SK-N-SH (cell line): ENCODE data around the gene METTL9. TPM values are rescaled to one million over a fixed set of nuclear protein-coding genes. Genes with fewer than 3 reads are reported as not detected.

Experiments
- CTCF ChIA-PET: fragments of 300-600, 350-600 bp; formaldehyde crosslinking; extraction: SDS; loops from one replicate; lab custom pipeline; 2021; lab: Yijun Ruan, JAX
- POLR2A ChIA-PET: fragments of 350-600 bp; sonication (Branson Sonifier 250); formaldehyde crosslinking; extraction: SDS; loops from one replicate; lab custom pipeline; 2020; ENCODE audit warnings: antibody characterized with exemption, inconsistent platforms; lab: Yijun Ruan, JAX
- DNase-seq: peaks from one replicate; pipeline ENCODE4 v3.0.0; 2012
- H2AFZ ChIP-seq: fragments of 200-600 bp; sonication (generic); 2 replicates; pipeline ENCODE4 v1.8.1; 2016; ENCODE audit warnings: antibody characterized with exemption, mild to moderate bottlenecking, low read depth
- H3F3A ChIP-seq: fragments of 200-600 bp; sonication (generic); replicated peaks from 2 replicates; pipeline ENCODE3; 2016; ENCODE audit warnings: antibody characterized with exemption, mild to moderate bottlenecking; ENCODE audit not compliant: insufficient read depth
- H3K27ac ChIP-seq, 2 experiments: fragments of 200-500 bp in 1 of 2; fragments of 200-600 bp in 1 of 2; sonication (Bioruptor generic) in 1 of 2; sonication (generic), shearing (Covaris generic) in 1 of 2; 2 replicates each; pipeline versions ENCODE4 v1.5.1 to v1.6.1; 2014 to 2016; ENCODE audit warnings: low read depth in 2 of 2, inconsistent platforms in 1 of 2, low read length in 1 of 2, mild to moderate bottlenecking in 1 of 2, mixed read lengths in 1 of 2
- H3K27me3 ChIP-seq: fragments of 200-600 bp; sonication (generic), shearing (Covaris generic); 2 replicates; pipeline ENCODE4 v1.6.1; 2016; ENCODE audit warnings: mixed run types; ENCODE audit not compliant: insufficient read depth
- H3K36me3 ChIP-seq, 2 experiments: fragments of 200-500 bp in 1 of 2; fragments of 200-600 bp in 1 of 2; sonication (Bioruptor generic) in 1 of 2; sonication (generic) in 1 of 2; replicated peaks in 1 of 2; 2 replicates each; pipeline versions ENCODE3 to v1.5.1; 2014 to 2016; ENCODE audit warnings: low read length in 1 of 2, mild to moderate bottlenecking in 1 of 2; ENCODE audit not compliant: insufficient read depth in 2 of 2, control insufficient read depth in 1 of 2
- H3K4me1 ChIP-seq, 2 experiments: fragments of 200-500 bp in 1 of 2; fragments of 200-600 bp in 1 of 2; sonication (Bioruptor generic) in 1 of 2; sonication (generic), shearing (Covaris generic) in 1 of 2; 2 replicates each; pipeline versions ENCODE4 v1.5.1 to v1.6.1; 2014 to 2016; ENCODE audit warnings: low read depth in 1 of 2, low read length in 1 of 2, mixed run types in 1 of 2; ENCODE audit not compliant: insufficient read depth in 2 of 2, control insufficient read depth in 1 of 2
- H3K4me2 ChIP-seq: fragments of 200-600 bp; sonication (generic), shearing (Covaris generic); 2 replicates; pipeline ENCODE4 v1.6.1; 2017; ENCODE audit warnings: mixed run types
- H3K4me3 ChIP-seq, 2 experiments: fragments of 200-500 bp in 1 of 2; fragments of 200-600 bp in 1 of 2; sonication (Bioruptor generic) in 1 of 2; sonication (generic), shearing (Covaris generic) in 1 of 2; 2 replicates each; pipeline versions ENCODE4 v1.5.1 to v1.8.1; 2014 to 2016; ENCODE audit warnings: low read depth in 2 of 2, inconsistent platforms in 1 of 2, low read length in 1 of 2, mild to moderate bottlenecking in 1 of 2, mixed read lengths in 1 of 2, moderate library complexity in 1 of 2
- H3K79me2 ChIP-seq: fragments of 200-600 bp; sonication (generic); 2 replicates; pipeline ENCODE4 v1.8.1; 2017; ENCODE audit warnings: mild to moderate bottlenecking; ENCODE audit not compliant: insufficient read depth
- H3K9ac ChIP-seq: fragments of 200-600 bp; sonication (generic); 2 replicates; pipeline ENCODE4 v1.6.1; 2017; ENCODE audit warnings: mixed run types
- H3K9me2 ChIP-seq: fragments of 200-600 bp; sonication (generic); 2 replicates; pipeline ENCODE4 v1.6.1; 2017; ENCODE audit warnings: mixed run types
- H3K9me3 ChIP-seq: fragments of 200-600 bp; sonication (generic); 2 replicates; pipeline ENCODE4 v1.6.1; 2017; ENCODE audit warnings: mixed run types, mild to moderate bottlenecking, moderate library complexity
- H4K20me1 ChIP-seq: fragments of 200-600 bp; sonication (generic); 2 replicates; pipeline ENCODE4 v1.6.1; 2017; ENCODE audit warnings: mild to moderate bottlenecking, mixed run types; ENCODE audit not compliant: insufficient read depth
- CHD2 ChIP-seq: fragments of 150-350 bp; IDR thresholded peaks from 2 replicates; pipeline ENCODE4 v1.6.1; 2018; ENCODE audit warnings: low read length; ENCODE audit not compliant: partially characterized antibody
- ELF1 ChIP-seq: IDR thresholded peaks from 2 replicates; pipeline ENCODE4 v1.4.0; 2012
- EP300 ChIP-seq, 2 experiments: IDR thresholded peaks; 2 replicates each; pipeline versions ENCODE4 v1.4.0 to v1.6.1; 2012; ENCODE audit warnings: borderline replicate concordance in 1 of 2, low read depth in 1 of 2, low read length in 1 of 2
- EZH2phosphoT487 ChIP-seq: fragments of 200-600 bp; sonication (generic); IDR thresholded peaks from 2 replicates; pipeline ENCODE4 v1.6.1; 2017; ENCODE audit warnings: low read depth, mixed run types, mild to moderate bottlenecking, antibody characterized with exemption, moderate library complexity, borderline replicate concordance
- FOSL2 ChIP-seq: IDR thresholded peaks from 2 replicates; pipeline ENCODE4 v1.4.0; 2012; ENCODE audit warnings: low read depth, mild to moderate bottlenecking, moderate library complexity, borderline replicate concordance
- FOXM1 ChIP-seq: IDR thresholded peaks from 2 replicates; pipeline ENCODE4 v1.4.0; 2012; ENCODE audit warnings: low read depth, mild to moderate bottlenecking
- GABPA ChIP-seq: IDR thresholded peaks from 2 replicates; pipeline ENCODE4 v1.4.0; 2012; ENCODE audit warnings: low read depth, mild to moderate bottlenecking
- GATA2 ChIP-seq: sonication (generic); formaldehyde crosslinking; IDR thresholded peaks from 2 replicates; pipeline ENCODE4 v1.5.0; 2020; ENCODE audit warnings: mild to moderate bottlenecking, missing genetic modification reagents
- MEF2A ChIP-seq: IDR thresholded peaks from 2 replicates; pipeline ENCODE4 v1.4.0; 2012; ENCODE audit warnings: low read depth, borderline replicate concordance
- MXI1 ChIP-seq: IDR thresholded peaks from 2 replicates; pipeline ENCODE4 v1.6.1; 2012; ENCODE audit warnings: mild to moderate bottlenecking, low read depth, low read length, improper control_type of control experiment
- NFIC ChIP-seq: IDR thresholded peaks from 2 replicates; pipeline ENCODE4 v1.4.0; 2012; ENCODE audit warnings: borderline replicate concordance
- NRF1 ChIP-seq: IDR thresholded peaks from 2 replicates; pipeline ENCODE4 v1.6.1; 2012; ENCODE audit warnings: low read depth, mild to moderate bottlenecking, low read length
- PBX3 ChIP-seq: IDR thresholded peaks from 2 replicates; pipeline ENCODE4; 2012
- RAD21 ChIP-seq: IDR thresholded peaks from 2 replicates; pipeline ENCODE4 v1.6.1; 2012; ENCODE audit warnings: mild to moderate bottlenecking, low read length
- RCOR1 ChIP-seq: fragments of 150-350 bp; IDR thresholded peaks from 2 replicates; pipeline ENCODE4 v1.6.1; 2017; ENCODE audit warnings: antibody characterized with exemption, low read length
- RXRA ChIP-seq: IDR thresholded peaks from 2 replicates; pipeline ENCODE4 v1.4.0; 2012; ENCODE audit warnings: low read depth, mild to moderate bottlenecking, borderline replicate concordance
- SIN3A ChIP-seq: IDR thresholded peaks from 2 replicates; pipeline ENCODE4 v1.6.1; 2012; ENCODE audit warnings: low read depth, mild to moderate bottlenecking, low read length, moderate library complexity, borderline replicate concordance
- SMC3 ChIP-seq: IDR thresholded peaks from 2 replicates; pipeline ENCODE4 v1.6.1; 2012; ENCODE audit warnings: low read depth, low read length, improper control_type of control experiment
- TAF1 ChIP-seq: IDR thresholded peaks from 2 replicates; pipeline ENCODE4 v1.6.1; 2012; ENCODE audit warnings: low read depth, mild to moderate bottlenecking, low read length, moderate library complexity, borderline replicate concordance
- TCF12 ChIP-seq: IDR thresholded peaks from 2 replicates; pipeline ENCODE4 v1.4.0; 2012
- TEAD4 ChIP-seq: IDR thresholded peaks from 2 replicates; pipeline ENCODE4 v1.4.0; 2012; ENCODE audit warnings: mild to moderate bottlenecking, borderline replicate concordance; ENCODE audit not compliant: insufficient read depth
- YY1 ChIP-seq: IDR thresholded peaks from 2 replicates; pipeline ENCODE4 v1.4.0; 2012; ENCODE audit warnings: low read depth, mild to moderate bottlenecking
- WGBS: methylation state at CpG from one replicate; pipeline ENCODE4 v1.1.6; 2017; ENCODE audit warnings: low lambda C conversion rate; 5-methylcytosine and 5-hydroxymethylcytosine counted together
- polyA plus RNA-seq, 3 experiments: library from polyadenylated mRNA; depleted of rRNA; stranded (reverse); fragments of >200 nt; gene quantifications; 2 replicates each; pipeline ENCODE4 v1.2.3, GENCODE V29; 2012
- TF ChIP-seq, protein P1 (sequence below): IDR thresholded peaks from 2 replicates; pipeline ENCODE4 v1.4.0; 2012; ENCODE audit warnings: low read depth, borderline replicate concordance

The METTL9 gene
- polyA plus RNA-seq, 1 of the 3 experiments (the other 2 are of a cell fraction), result 70.7 TPM

DNA sequence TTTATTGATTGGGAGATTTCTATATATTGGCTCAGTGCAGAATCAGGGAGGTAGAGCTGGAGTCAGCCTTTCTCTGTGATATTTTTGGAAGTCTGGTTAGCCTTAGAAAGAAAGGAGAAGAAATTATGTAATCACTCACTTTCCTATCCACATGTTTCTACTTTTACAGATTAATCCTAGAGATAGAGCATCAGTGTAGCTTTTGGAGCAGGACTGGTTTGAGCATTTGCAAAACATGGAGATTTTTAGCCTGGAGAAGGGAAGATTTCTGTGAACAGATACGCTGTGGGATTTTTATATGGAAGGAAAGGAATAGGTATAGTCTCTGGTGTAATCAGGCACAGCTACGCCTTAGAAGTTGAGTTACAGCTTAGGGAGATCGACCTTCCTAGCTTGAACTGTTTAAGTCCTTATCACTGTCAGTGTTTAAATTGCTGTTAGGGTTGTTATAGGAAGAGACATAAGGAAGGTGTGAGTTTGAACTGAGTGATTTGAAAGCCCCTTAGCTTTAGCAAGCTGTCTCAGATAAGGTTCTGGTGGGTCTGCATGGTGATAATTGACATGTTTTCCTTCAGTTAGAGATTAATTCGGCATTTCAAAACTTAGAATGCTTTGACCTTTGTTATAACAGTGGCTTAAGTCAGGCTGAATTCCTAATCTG lies 20.5 kb downstream of the METTL9 start (continued):
- TF ChIP-seq EP300 (IDR thresholded peaks at IDR 0.05; ENCODE audit: borderline replicate concordance in 1 of 2, low read depth in 1 of 2, low read length in 1 of 2), result peak in 1 of 2 experiments; percentile 70; a peak in 2 of 4 replicates

GRCh38 chr16:21620592-21620991 lies 21.2 kb downstream of the METTL9 start:
- Histone ChIP-seq H3K79me2 (peaks cover 83% of the 10 kb centered on the region), H3K36me3 (peaks cover 10 to 32% of the 10 kb centered on the region in 2 experiments), H3K9me3 (no peaks in the 10 kb centered on the region), H3K27me3 (no peaks in the 10 kb centered on the region), H3K27ac (peak overlapping the region in 1 of 2 experiments; percentile 88; a peak in 2 of 4 replicates), H2AFZ (no peak overlapping the region), H3K4me2 (no peak overlapping the region), H3F3A (peaks cover 13% of the 10 kb centered on the region), H3K4me1 (peaks cover 8 to 21% of the 10 kb centered on the region in 2 experiments), H3K9me2 (no peaks in the 10 kb centered on the region), H3K9ac (no peak overlapping the region), H4K20me1 (no peaks in the 10 kb centered on the region), H3K4me3 (no peak overlapping the region)
- POLR2A ChIA-PET, result interaction anchor here (1.0 kb wide), 1 partner anchor 34 kb away, joined by 5 read pairs; no protein-coding TSS in a partner anchor
- CTCF ChIA-PET, result interaction anchor here (0.8 to 2.2 kb wide), 3 partner anchors 9 to 20 kb away, joined by 3 to 6 read pairs (median 3); no protein-coding TSS in a partner anchor
- no peak for TF ChIP-seq RXRA
- TF ChIP-seq, protein P1, sequence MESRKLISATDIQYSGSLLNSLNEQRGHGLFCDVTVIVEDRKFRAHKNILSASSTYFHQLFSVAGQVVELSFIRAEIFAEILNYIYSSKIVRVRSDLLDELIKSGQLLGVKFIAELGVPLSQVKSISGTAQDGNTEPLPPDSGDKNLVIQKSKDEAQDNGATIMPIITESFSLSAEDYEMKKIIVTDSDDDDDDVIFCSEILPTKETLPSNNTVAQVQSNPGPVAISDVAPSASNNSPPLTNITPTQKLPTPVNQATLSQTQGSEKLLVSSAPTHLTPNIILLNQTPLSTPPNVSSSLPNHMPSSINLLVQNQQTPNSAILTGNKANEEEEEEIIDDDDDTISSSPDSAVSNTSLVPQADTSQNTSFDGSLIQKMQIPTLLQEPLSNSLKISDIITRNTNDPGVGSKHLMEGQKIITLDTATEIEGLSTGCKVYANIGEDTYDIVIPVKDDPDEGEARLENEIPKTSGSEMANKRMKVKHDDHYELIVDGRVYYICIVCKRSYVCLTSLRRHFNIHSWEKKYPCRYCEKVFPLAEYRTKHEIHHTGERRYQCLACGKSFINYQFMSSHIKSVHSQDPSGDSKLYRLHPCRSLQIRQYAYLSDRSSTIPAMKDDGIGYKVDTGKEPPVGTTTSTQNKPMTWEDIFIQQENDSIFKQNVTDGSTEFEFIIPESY, result no peak
- no peak for TF ChIP-seq RAD21
- TF ChIP-seq NRF1, result no peak
- TF ChIP-seq FOXM1, result no peak
- TF ChIP-seq ELF1, result no peak
- TF ChIP-seq RCOR1, result no peak
- no peak for TF ChIP-seq YY1
- no peak for TF ChIP-seq TEAD4
- no peak for TF ChIP-seq SMC3
- no peak for TF ChIP-seq EZH2phosphoT487
- TF ChIP-seq FOSL2, result no peak
- TF ChIP-seq TCF12, result no peak
- no peak for TF ChIP-seq GATA2 (CRISPR knock-in tag)
- no peak for DNase-seq

DNA sequence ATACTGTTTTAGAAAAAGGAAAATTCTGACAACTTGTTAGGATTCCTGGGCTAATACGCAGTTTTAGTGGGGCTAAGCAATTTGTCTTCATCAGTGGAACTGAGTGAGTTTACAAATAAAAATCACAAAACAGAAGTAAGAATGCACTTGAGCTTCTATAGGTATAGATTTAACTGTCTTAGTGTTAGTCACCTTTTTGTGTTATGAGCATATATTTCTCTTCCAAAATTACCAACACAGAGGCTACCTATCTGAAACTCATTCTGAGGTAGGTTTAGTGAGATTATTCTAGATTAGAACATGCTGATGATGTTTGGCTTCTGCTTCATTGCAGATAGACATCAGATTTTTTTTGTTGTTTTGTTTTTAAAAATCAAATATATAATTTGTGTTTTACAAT lies 23.2 kb downstream of the METTL9 start:
- WGBS, result 97% methylated on average over 1 of the region's 1 CpG

More for the DNA sequence above, 23.2 kb downstream of the METTL9 start:
- Histone ChIP-seq H3K9me3 (no peaks in the 10 kb centered on the region), H3K36me3 (peaks cover 10 to 32% of the 10 kb centered on the region in 2 experiments), H3K79me2 (peaks cover 65% of the 10 kb centered on the region), H3K9me2 (no peaks in the 10 kb centered on the region), H3K27me3 (no peaks in the 10 kb centered on the region), H4K20me1 (no peaks in the 10 kb centered on the region)
- CTCF ChIA-PET, result interaction anchor here (1.4 to 2.0 kb wide), 2 partner anchors 18 to 35 kb away, joined by 3 to 6 read pairs; no protein-coding TSS in a partner anchor
- DNase-seq, result no peak
- TF ChIP-seq TEAD4 (no peak), TAF1 (no peak), SIN3A (no peak), EZH2phosphoT487 (no peak), MXI1 (no peak), RXRA (no peak), CHD2 (no peak), NRF1 (no peak), YY1 (no peak), MEF2A (no peak), FOXM1 (no peak), NFIC (no peak), PBX3 (no peak), ELF1 (no peak), RAD21 (no peak), EP300 (IDR thresholded peaks at IDR 0.05; ENCODE audit: borderline replicate concordance in 1 of 2, low read depth in 1 of 2, low read length in 1 of 2) (no peak), GABPA (no peak)
- TF ChIP-seq, all 33 proteins: peak for 0
- Histone ChIP-seq H3K9ac (no peak overlapping the region), H3K4me3 (no peak overlapping the region), H2AFZ (no peak overlapping the region), H3K27ac (no peak overlapping the region), H3K4me1 (peaks cover 19 to 27% of the 10 kb centered on the region in 2 experiments), H3F3A (peaks cover 30% of the 10 kb centered on the region), H3K4me2 (no peak overlapping the region)
- POLR2A ChIA-PET, result no interaction called here
